Cardiac muscle cell (in vitro differentiated cells and primary cell): ENCODE measurements around the gene USP2. TPM values are rescaled to one million over a fixed set of nuclear protein-coding genes. Genes with fewer than 3 reads are reported as not detected.
"Not testable (repeated sequence)": the region's sequence is repeated elsewhere in the genome, so short reads cannot be mapped to it uniquely, and the experiment has no call there.

ENCODE experiments used
- DNase-seq, 2 donors: peaks; one replicate each; pipeline versions ENCODE4 v3.0.0 to v3.0.0-alpha.2; 2010 to 2017; ENCODE audit warnings: low read depth in 1 of 2, low spot score in 1 of 2
- H3K27ac ChIP-seq: fragments of 200-600 bp; sonication (generic); 2 replicates; pipeline ENCODE4 v1.5.1; 2016
- H3K27me3 ChIP-seq: fragments of 200-600 bp; sonication (generic); 2 replicates; pipeline ENCODE4 v1.6.0; 2016; ENCODE audit warnings: control low read depth
- H3K36me3 ChIP-seq: fragments of 200-600 bp; sonication (generic); 2 replicates; pipeline ENCODE4 v1.5.1; 2016; ENCODE audit warnings: control low read depth
- H3K4me1 ChIP-seq: fragments of 200-600 bp; sonication (generic); 2 replicates; pipeline ENCODE4 v1.8.1; 2017; ENCODE audit warnings: low read depth, mild to moderate bottlenecking, mixed run types
- H3K4me3 ChIP-seq: fragments of 200-600 bp; sonication (generic); 2 replicates; pipeline ENCODE4 v1.5.1; 2016; ENCODE audit warnings: mild to moderate bottlenecking
- H3K9me3 ChIP-seq: fragments of 200-600 bp; sonication (generic); 2 replicates; pipeline ENCODE4 v1.5.1; 2017; ENCODE audit warnings: low read depth, mild to moderate bottlenecking, control low read depth
- polyA plus RNA-seq: library from polyadenylated mRNA; unstranded; fragments of >200 nt; fragmentation: Nextera tagmentation; extraction: Ambion mirVana; gene quantifications from 2 replicates; pipeline ENCODE4 v1.2.1, GENCODE V29; 2016
- total RNA-seq: library from RNA; depleted of rRNA; stranded (reverse); fragments of >200 nt; gene quantifications from 2 replicates; pipeline ENCODE4 v1.2.3, GENCODE V29; 2016
- TF ChIP-seq, protein P1 (sequence below): IDR thresholded peaks from 2 replicates; pipeline ENCODE4 v1.5.1; 2012; ENCODE audit warnings: low read depth, mild to moderate bottlenecking, low read length

USP2 gene
- total and polyA plus RNA-seq, 2 experiments from 2014 or later: 36.5 to 39.0 TPM

DNA sequence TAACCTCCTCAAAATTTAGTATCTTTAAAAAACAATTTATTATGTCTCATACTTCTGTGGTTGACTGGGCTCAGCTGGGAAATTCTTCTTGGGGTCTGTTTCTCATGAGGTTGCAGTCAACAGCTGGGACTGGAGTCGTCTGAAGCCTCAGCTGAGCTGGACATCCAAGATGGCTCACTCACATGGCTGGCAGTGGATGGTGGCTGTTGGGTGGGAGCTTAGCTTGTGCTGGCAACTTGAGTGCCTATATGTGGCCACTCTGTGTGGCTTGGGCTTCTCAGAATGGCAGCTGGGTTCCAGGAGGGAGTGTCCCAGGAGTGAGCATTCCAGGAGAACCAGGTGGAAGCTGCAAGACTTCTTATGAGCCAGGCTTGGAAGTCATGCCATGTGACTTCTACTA lies 28.2 kb upstream of the USP2 start:
- H3K4me1 ChIP-seq: peaks cover 3% of the 10 kb centered on the region
- H3K27ac ChIP-seq: no peak overlapping the region
- no peak for DNase-seq
- no peak overlapping the region for H3K4me3 ChIP-seq
- no peaks in the 10 kb centered on the region for H3K36me3 ChIP-seq
- no peaks in the 10 kb centered on the region for H3K9me3 ChIP-seq
- no peaks in the 10 kb centered on the region for H3K27me3 ChIP-seq
- TF ChIP-seq, protein P1, sequence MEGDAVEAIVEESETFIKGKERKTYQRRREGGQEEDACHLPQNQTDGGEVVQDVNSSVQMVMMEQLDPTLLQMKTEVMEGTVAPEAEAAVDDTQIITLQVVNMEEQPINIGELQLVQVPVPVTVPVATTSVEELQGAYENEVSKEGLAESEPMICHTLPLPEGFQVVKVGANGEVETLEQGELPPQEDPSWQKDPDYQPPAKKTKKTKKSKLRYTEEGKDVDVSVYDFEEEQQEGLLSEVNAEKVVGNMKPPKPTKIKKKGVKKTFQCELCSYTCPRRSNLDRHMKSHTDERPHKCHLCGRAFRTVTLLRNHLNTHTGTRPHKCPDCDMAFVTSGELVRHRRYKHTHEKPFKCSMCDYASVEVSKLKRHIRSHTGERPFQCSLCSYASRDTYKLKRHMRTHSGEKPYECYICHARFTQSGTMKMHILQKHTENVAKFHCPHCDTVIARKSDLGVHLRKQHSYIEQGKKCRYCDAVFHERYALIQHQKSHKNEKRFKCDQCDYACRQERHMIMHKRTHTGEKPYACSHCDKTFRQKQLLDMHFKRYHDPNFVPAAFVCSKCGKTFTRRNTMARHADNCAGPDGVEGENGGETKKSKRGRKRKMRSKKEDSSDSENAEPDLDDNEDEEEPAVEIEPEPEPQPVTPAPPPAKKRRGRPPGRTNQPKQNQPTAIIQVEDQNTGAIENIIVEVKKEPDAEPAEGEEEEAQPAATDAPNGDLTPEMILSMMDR: no peak

DNA sequence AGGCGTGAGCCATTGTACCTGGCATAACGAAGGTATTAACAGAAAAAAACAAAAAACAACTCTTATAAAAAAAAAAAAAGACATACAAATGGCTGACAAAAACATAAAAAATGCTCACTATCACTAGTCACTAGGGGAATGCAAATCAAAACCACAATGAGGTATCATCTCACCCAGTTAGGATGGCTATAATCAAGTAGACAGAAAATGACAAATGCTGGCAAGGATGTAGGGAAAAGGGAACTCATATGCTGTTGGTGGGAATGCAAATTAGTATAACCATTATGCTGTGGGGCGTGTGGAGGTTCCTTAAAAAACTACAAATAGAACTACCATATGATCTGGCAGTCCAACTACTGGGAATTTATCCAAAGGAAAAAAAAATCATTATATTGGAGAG lies 24.5 kb upstream of the USP2 start:
- Histone ChIP-seq H3K27me3 (no peaks in the 10 kb centered on the region), H3K4me3 (no peak overlapping the region), H3K36me3 (no peaks in the 10 kb centered on the region), H3K4me1 (peaks cover 9% of the 10 kb centered on the region), H3K9me3 (no peaks in the 10 kb centered on the region), H3K27ac (no peak overlapping the region)
- TF ChIP-seq, protein P1: no peak
- no peak for DNase-seq

DNA sequence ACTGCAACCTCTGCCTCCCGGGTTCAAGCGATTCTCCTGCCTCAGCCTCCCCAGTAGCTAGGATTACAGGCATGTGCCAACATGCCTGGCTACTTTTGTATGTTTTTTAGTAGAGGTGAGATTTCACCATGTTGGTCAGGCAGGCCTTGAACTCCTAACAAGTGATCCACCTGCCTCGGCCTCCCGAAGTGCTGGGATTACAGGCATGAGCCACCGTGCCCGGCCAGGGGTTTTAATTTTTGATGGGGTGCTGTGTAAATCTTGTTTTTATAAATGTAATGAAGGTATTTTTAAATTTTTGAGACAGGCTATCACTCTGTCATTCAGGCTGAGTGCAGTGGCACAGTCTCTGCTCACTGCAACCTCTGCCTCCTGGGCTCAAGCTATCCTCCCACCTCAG lies 24.0 kb upstream of the USP2 start:
- not testable (repeated sequence) for H3K36me3 ChIP-seq, H3K9me3 ChIP-seq

DNA sequence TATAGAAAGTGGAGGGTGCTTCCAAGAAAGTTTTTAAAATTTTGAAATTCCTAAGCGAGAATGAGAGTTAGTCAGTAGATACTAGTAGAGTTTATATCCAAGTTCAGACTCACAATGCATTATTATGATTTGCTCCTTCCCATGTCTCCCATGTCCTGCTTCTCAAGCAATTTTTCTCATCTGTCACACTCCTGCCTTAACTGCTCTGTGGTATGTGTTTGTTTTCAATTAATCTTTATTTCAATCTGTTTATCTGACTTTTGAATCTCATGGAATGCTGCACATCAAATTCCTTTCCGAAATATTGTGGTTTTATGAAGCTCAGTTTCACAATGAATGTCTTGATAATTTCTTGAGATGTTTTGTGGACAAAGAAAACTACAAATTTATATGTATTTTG lies 23.4 kb upstream of the USP2 start:
- H3K36me3 ChIP-seq: no peaks in the 10 kb centered on the region
- TF ChIP-seq, protein P1: no peak
- no peaks in the 10 kb centered on the region for H3K27me3 ChIP-seq
- peaks cover 9% of the 10 kb centered on the region for H3K4me1 ChIP-seq
- H3K9me3 ChIP-seq: no peaks in the 10 kb centered on the region
- no peak for DNase-seq
- H3K27ac ChIP-seq: no peak overlapping the region
- no peak overlapping the region for H3K4me3 ChIP-seq

More for the DNA sequence above, 24.0 kb upstream of the USP2 start:
- H3K4me3 ChIP-seq, H3K4me1 ChIP-seq, H3K27ac ChIP-seq, DNase-seq, H3K27me3 ChIP-seq: not testable (repeated sequence)

DNA sequence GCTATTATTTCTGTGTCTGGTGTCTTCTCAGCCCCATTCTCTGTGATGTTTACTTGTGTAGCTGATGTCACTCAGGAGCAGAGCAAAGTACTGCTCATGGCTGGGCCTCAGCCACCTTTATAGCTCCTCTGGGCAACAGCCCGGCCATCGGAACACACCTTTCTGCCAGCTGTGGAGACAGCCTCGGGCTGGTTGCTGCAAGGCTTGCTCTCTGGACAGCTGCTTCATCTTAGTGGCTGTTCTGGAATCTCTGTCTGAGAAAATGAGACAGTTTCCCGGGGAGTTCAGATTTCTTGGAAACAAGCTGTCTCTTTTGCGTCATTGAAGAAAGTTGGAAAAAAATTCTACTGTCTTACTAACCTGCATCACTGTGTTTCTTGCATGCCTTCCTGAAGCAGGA lies 21.5 kb upstream of the USP2 start:
- no peaks in the 10 kb centered on the region for H3K36me3 ChIP-seq
- H3K27ac ChIP-seq: no peak overlapping the region
- no peak overlapping the region for H3K4me3 ChIP-seq
- H3K4me1 ChIP-seq: peaks cover 9% of the 10 kb centered on the region
- no peaks in the 10 kb centered on the region for H3K27me3 ChIP-seq
- DNase-seq: peak in 1 of 2 donors; percentile 30
- TF ChIP-seq, protein P1: no peak
- no peaks in the 10 kb centered on the region for H3K9me3 ChIP-seq

DNA sequence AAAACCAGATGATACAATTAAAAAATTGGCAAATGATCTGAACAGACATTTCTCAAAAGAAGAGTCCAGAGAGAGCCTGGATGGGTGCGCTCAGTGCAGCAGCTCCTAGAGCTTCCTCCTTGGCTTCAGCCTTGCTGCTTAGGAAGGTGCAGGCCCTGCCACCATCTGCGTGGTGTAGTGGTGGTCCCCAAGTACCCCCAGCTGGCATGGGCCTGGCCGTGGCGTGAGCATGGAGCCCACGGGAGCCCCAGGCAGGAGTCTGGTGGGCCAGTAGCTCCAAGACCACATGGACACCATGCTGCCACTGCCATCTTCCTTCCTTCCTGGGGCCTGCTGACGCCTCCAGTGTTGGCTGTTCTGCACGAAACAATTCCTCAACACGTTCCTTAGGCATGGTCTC lies 21.0 kb upstream of the USP2 start:
- Histone ChIP-seq H3K9me3 (no peaks in the 10 kb centered on the region), H3K36me3 (no peaks in the 10 kb centered on the region), H3K27ac (no peak overlapping the region), H3K4me3 (no peak overlapping the region), H3K27me3 (no peaks in the 10 kb centered on the region), H3K4me1 (peaks cover 9% of the 10 kb centered on the region)
- no peak for DNase-seq
- TF ChIP-seq, protein P1: no peak
